Activated CD8-positive, alpha-beta memory T cell treated with anti-CD3 and anti-CD28 coated beads, Interleukin-2, amount 50 U/mL, for 4 hours (primary cell): ENCODE measurements around the gene RABEPK.
"Not testable (repeated sequence)": the region's sequence is repeated elsewhere in the genome, so short reads cannot be mapped to it uniquely, and the experiment has no call there.

Experiments
- DNase-seq: peaks from one replicate; pipeline ENCODE4 v3.0.0-alpha.2; 2020

RABEPK gene

DNA sequence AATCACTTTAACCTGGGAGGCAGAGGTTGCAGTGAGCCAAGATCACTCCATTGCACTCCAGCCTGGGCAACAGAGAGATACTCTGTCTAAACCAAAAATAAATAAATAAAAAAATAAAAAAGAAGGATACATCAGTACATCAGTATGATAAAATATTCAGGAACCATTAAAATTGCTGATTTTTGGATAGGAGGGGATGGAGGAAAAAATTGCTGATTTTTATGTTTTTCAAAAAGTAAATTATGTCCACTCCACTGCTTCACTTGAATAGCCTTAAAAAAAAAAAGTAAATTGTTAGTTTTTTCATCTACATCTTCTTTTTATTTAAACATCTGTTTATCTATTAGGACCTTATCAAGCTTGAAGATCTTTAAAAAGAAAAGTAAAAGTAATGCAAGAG lies 53.9 kb downstream of the RABEPK start:
- DNase-seq = no peak

DNA sequence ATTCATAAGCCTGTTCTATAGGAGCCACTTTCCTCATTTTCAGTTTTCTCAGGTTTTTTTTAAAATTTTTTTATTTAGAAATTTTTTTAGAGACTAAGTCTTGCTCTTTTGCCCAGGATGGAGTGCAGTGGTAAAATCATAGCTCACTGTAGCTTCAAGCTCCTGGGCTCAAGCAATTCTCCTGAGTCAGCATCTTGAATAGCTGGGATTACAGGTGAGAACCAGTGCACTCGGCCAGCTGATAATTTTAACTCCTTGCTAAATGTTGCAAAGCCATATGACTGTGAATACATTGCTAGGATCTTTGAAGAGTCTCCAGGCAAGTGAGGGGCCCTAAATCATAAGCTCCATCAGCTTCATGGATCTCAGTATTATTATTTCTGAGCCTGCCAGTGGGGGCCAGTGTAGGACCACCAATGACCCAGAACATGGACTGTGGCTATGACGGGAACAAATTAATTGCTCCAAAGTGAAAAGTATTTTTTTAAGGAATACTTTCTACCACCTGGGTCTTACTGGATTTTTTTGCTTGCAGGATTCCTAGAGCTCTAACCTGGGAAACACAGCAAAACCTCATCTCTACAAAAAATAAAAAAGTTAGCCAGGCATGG lies 55.5 kb downstream of the RABEPK start:
- no peak for DNase-seq

DNA sequence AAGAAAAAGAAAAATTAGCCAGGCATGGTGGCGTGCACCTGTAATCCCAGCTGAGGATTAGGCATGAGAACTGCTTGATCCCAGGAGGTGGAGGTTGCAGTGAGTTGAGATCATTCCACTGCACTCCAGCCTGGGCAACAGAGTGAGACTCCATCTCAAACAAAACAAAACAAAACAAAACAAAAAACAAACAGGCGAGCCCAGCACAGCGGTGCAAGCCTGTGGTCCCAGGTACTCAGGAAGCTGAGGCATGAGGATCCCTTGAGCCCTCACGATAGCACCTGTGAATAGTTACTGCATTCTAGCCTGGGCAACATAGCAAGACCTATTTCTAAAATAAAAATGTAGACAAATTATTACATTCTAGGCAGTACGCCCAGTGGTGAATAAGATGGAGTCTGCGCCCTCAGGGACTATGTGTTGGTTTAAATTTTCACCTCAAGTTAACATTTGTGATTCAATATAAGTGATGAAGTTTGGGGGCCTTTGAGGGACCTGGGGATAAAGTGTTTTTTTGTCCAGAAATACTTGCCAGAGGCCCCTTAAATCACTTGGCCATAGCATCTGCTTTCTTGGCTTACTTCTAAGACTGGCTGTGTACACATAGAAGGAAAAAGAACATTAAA lies 57.9 kb downstream of the RABEPK start:
- no peak for DNase-seq

DNA sequence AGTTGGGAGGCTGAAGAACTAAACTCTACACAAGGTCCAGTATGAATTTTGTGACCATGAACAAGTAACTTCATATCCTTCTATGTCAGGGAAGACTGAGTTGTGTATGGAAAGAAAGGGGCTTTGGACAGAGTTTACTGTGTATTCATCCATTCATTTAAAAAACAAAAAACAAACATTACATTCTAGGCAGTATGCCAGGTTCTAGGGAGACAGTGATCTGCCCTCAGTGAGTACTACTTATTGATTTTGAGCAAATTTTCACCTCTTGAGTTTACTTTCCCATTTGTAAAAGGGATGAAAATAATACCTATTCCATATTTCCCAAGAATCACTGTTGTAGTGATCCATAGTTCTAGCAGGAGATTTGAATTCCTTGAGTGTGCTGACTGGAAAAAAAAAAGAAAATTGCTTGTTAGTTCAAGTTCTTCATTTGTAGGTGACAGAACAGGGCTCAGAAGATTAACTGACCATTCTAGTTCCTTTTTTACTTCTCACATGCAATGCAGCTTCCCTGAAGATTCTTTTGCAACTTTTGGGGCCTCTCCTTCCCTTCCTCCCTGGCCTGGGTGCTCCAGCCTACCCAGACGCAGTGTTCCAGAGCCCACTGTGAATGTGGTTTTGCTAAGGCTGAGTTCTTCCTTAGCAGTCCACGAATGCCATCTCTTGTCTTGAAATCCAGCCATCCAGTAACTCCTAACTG lies 58.6 kb downstream of the RABEPK start:
- DNase-seq = no peak

DNA sequence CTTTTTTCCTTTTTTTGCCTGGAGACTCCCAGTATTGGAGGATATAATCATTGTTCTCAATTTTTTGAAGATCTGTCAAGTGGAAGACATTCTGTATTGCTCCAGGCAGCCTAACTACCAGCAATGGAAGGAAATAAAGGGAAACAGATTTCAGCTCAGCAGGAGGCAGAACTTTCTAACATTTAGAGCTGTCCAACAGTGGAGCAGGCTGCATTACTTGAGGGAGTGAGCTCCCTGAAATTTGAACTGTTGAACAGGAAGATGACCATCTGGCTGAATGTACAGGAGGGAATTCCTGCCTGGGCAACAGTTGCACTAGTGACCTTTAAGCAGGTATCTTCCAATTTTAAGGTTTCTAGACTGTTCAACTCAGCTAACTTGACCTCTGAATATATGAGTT lies 60.2 kb downstream of the RABEPK start:
- no peak for DNase-seq

DNA sequence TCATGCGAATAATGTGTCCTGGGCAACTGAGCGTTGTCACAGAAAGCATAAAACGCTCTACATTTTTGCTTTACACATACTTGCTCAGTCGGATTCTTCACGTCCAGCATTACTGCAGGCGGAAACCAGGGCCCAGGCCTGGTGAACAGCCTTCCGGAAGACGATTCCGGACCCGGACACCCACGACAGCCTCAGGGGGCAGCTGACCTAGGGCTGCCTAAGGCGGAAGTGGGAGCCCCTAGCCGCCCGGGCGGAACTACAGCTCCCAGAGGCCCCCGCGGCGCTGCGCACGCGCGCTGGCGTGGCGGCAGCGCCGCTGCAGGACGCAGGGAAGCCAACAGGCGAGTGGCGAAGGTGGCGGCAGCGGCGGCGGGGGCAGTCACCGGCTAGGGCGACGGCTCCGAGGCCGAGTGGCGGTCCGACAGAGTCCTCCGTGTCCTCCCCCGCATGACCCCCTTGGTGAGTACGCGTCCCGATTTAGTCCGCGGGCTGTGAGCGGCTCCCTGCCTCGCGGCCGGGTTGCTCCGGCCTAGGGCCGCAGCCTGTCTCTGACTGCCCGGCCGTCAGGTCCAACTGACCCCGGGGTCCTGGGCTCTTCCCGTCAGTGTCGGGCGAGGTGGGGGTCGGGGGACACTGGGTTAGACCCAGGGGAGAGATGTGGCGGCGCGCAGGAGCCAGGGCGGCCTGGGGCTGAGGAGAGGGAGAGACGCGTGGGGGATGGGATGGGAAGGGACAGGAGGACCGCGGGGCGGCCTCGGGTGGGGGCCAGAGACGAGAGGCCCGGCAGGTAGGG lies 61.4 kb downstream of the RABEPK start, which contains the start of gene GAPVD1:
TSS of gene GAPVD1 (plus strand) at position 326 of the 793 bp plus-strand sequence. CDS start 37,096 bp downstream, outside the sequence.
- DNase-seq = peak; percentile 87

DNA sequence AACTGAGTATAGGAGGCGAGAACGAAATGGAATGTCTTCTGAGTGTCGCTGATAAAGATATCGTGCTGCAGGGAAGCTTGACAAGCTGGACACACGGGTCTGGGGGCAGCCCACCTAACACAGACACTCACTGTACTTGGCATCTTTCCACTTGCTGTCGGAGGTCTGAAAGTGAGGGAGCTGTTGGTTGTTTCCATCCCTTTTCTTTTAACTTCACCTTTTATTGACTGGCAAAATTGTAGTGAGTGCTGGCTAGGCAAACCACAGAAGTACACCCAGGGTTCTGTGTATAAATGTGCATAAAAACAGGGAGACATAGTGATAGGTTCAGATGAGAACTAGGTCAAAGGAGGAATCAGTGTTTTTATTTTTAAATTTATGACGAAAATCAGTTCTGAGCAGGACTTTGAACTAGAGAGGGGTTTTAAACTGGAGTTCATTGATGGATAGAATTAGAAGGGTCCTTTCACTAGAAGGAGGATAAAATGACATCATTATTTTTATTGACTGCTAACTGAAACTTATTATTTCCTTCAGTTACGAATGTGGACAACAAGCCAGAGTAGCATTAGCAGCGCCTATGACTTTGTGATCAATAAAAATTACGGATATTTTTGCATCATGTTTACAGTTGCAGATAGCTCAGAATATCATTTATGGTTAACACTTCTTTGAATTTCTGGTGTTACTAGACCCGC lies 62.1 kb downstream of the RABEPK start:
- no peak for DNase-seq

DNA sequence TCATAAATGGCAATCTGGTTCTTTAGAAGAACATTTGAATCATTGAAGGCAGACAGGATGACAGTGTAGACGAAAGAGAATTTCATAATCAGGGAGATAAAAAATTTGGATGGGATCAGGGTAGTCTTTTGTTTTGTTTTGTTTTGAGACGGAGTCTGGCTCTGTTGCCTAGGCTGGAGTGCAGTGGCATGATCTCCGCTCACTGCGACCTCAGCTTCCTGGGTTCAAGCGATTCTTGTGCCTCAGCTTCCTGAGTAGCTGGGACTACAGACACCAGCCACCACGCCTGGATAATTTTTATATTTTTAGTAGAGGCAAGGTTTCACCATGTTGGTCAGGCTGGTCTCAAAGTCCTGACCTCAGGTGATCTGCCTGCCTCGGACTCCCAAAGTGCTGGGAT lies 63.7 kb downstream of the RABEPK start:
- not testable (repeated sequence) for DNase-seq

DNA sequence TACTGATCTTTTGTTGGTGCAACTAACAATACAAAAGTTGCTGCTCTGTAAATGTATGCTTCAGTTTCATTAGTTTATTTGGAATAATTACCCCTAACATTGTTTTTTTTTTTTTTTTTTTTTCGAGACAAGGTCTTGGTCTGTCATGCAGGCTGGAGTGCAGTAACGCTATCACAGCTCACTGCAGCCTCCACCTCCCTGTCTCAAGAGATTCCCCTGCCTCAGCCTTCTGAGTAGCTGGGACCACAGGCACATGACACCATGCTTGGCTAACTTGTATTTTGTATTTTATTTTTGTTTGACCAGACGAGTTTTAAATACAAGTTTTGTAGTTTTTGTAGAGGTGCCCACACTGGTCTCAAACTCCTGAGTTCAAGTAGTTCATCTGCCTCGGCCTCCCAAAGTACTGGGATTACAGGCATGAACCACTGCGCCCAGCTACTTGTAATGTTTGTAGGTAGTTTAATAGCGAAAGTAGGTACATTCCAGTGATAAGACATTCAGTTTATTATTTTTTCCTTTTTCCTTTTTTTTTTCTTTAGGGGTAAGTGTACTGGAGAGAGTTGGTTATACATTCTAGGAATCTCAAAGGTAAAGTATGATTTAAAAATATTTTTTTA lies 68.2 kb downstream of the RABEPK start:
- no peak for DNase-seq

DNA sequence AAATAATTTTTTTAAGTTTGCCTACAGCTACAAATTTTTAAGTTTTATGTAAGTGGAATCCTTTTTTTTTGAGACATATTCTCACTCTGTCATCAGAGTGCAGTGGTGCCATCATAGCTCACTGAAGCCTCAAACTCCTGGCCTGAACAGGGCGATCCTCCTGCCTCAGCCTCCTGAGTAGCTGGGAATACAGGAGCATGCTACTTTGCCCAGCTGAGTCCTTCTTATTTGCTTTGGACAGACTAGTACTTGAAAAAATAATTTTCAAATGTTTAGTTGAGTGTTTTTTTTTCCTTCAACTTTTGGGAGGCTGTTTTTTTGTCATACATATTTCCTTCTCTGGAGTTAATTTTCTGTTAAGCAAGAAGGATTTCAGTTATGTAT lies 68.7 kb downstream of the RABEPK start:
- DNase-seq = no peak

DNA sequence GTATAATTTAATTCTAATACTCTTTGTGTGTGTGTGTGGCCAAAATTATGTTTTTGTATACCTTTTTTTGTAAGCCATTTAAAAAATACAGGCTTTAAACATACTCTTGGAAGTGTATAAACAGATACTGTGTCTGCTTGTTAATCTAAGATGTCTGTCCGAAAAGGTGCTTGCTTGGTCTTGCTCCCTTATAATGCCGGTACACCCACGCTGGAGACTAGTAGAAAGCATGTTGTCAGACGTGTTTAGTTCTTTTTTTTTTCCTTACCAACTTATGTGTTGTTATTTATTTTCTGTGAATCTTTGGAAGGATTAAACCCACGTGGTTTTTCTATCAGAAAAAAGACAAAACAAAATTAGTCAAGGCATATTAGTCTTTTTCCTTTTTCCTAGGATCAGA lies 70.7 kb downstream of the RABEPK start:
- no peak for DNase-seq

DNA sequence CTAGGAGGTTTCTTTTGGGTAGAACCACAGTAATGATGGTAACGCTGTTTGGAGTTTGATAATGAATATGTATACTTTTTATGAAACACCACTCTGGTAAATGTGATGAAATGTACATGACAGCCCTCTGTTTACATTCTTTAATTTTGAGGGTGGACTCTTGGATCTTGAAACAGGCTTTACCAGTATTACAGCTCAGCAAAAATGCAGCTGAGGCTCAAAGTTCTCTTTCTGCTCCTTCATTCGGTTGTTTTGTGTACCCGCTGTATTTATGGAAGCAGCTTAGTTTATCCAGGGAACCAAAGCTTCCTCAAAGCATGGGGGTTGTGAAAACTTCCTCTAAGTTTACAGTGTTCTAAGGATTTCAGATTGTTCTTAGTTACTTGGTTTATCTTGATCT lies 72.4 kb downstream of the RABEPK start:
- DNase-seq = no peak

DNA sequence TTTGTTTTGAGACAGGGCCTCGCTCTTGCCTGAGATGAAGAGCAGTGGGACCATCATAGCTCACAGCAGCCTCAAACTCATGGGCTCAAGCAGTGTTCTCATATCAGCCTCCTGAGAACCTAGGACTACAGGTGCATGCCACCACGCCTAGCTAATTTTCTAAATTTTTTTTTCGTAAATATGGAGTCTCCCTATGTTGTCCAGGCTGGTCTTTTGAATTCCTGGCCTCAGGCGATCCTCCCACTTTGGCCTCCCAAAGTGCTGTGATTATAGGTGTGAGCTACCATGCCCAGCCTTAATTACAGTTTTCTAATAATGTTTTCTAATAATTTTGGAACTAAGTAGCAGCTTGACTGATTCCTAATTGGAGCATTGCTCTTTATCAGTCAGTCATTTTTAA lies 76.4 kb downstream of the RABEPK start:
- DNase-seq = no peak

DNA sequence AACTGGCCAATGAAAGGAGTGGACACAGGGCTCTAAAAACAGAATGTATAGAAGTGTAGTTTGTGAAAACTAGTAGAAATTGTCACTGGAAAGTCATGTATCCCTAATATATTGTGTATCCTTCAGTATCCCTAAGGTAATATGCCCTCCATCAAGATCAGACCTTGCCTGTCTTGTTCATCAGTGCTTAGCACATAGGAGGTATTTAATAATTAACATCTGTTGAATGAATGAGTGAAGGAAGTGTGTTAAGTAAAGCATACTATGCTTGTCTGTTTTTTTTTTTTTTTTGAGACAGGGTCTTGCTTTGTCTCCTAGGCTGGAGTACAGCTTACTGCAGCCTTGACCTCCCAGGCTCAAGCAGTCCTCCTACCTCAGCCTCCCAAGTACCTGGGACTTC lies 77.1 kb downstream of the RABEPK start:
- no peak for DNase-seq

DNA sequence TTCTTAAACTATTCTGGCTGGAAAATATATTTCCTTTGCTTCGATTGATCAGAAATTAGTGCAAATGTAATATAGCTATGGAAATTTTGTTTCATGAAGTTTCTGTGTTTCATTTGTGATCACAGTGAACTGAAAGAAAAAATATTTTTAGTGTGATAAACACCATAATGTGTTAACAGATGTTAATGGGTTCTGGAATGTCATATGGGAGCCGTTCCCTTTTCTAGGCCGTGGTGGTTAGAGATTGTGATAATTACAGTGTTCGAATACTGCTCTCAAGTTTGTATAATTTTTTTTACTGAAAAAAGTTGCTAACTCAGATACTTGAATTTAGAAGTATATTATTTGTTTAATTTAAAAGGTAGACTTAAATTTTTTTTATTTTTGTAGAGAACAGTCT lies 80.6 kb downstream of the RABEPK start:
- no peak for DNase-seq
